GM23248 (cell line): ENCODE results near the gene CPVL.
"Not testable (repeated sequence)": the region's sequence is repeated elsewhere in the genome, so short reads cannot be mapped to it uniquely, and the experiment has no call there.

ENCODE experiments used
- EZH2 ChIP-seq: fragments of 200-600 bp; sonication (generic); IDR thresholded peaks from 2 replicates; pipeline ENCODE4 v1.6.1; 2018; ENCODE audit warnings: antibody characterized with exemption, mild to moderate bottlenecking; ENCODE audit not compliant: insufficient read depth, poor library complexity, severe bottlenecking
- EZH2phosphoT487 ChIP-seq: fragments of 200-600 bp; sonication (generic); IDR thresholded peaks from 2 replicates; pipeline ENCODE4 v1.6.1; 2018; ENCODE audit warnings: antibody characterized with exemption, moderate library complexity, mild to moderate bottlenecking, low read depth; ENCODE audit not compliant: insufficient read depth

DNA sequence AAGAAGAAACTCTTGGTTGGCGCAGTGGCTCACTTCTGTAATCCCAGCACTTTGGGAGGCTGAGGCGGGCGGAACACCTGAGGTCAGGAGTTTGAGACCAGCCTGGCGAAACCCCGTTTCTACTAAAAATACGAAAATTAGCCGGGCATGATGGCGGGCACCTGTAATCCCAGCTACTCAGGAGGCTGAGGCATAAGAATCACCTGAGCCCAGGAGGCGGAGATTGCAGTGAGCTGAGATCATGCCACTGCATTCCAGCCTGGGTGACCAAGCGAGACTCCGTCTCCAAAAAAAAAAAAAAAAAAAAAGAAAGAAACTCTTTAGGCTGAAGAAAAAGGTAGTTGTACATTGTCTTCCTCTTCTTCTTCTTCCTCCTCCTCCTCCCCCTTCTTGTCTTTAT is 53.2 kb downstream of the CPVL start:
- not testable (repeated sequence) for TF ChIP-seq EZH2, EZH2phosphoT487
